HG02884 (cell line): ENCODE measurements around the gene SEMA4A.

Source experiments
- ATAC-seq: cut with Tn5 transposase; IDR thresholded peaks from one replicate; pipeline ENCODE4 v1.9.1; 2021; ENCODE audit warnings: mild to moderate bottlenecking, moderate library complexity; ENCODE audit not compliant: unreplicated experiment

SEMA4A gene

DNA sequence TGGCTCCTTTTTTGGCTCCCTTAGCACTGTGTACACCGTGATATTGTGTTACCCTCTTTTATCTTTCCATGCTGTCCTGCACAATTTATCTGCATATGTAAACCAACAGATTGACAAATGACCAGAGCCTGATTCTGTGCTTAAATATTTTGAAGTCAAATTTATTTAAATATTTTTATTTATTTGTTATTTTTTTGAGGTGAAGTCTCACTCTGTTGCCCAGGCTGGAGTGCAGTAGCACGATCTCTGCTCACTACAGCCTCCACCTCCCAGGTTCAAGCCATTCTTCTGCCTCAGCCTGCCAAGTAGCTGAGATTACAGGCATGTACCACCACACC, 72.3 kb downstream of the SEMA4A start:
- ATAC-seq: no peak

DNA sequence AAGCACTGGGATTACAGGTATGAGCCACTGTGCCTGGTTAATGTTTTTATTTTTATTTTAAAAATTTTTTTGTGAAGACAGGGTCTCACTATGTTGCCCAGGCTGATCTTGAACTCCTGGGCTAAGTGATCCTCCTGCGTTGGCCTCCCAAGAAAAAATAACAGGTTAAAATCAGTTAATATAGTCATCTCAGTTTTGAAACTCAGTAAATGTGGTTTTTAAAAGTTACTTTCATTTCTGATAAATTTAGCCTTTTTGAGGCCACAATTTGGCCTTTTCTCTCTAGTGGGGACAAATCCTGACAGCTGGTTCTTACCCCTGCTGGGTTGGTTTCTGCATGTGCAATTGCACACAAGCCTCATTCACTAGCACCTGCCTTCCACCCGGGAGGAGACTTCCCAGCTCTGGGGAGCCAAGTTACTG, 72.7 kb downstream of the SEMA4A start:
- ATAC-seq: peak; percentile 66

DNA sequence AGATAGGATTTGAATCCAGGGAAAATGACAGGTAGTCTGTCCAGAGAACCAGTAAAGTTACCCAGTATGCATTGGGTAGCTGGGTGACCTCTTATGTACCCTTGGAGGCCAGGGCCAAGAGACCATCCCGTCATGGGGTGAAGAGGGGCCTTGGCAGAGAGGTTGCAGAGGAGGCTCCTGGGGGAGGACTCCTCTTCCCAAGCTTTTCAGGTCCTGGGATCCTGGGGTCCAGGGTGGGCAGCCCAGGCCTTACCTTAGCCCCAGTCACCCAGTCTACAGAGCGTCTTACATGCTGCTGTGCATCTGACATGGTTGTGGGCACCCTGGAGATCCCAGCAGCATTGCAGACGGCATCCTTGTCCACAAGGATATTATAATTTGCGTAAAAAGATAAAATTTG, 73.4 kb downstream of the SEMA4A start:
- no peak for ATAC-seq
